T-helper 2 cell treated with Interferon-gamma antibody and Interleukin-4, amounts not matched to agents 5 μg/mL and 100 μg/mL, for 36 hours (primary cell): ENCODE measurements around the gene NUMA1.

Experiments
- DNase-seq: peaks from one replicate; pipeline ENCODE4 v3.0.0; 2021; ENCODE audit warnings: low spot score
- H3K27ac Mint-ChIP-seq: one replicate; pipeline ENCODE4 v1.8.0; 2021; ENCODE audit warnings: mild to moderate bottlenecking, mixed read lengths
- H3K27me3 Mint-ChIP-seq: one replicate; pipeline ENCODE4 v1.8.0; 2021; ENCODE audit warnings: low read depth, mixed read lengths
- H3K36me3 Mint-ChIP-seq: one replicate; pipeline ENCODE4 v1.8.0; 2021; ENCODE audit warnings: low read depth, mixed read lengths
- H3K4me1 Mint-ChIP-seq: one replicate; pipeline ENCODE4 v1.8.0; 2021; ENCODE audit warnings: low read depth, mixed read lengths
- H3K4me3 Mint-ChIP-seq: one replicate; pipeline ENCODE4 v1.8.0; 2022; ENCODE audit warnings: mild to moderate bottlenecking, moderate library complexity, mixed read lengths
- H3K9me3 Mint-ChIP-seq: one replicate; pipeline ENCODE4 v1.8.0; 2021; ENCODE audit warnings: mixed read lengths

NUMA1 gene

GRCh38 chr11:71991494-71991893 lies 88.8 kb downstream of the NUMA1 start:
- no peak overlapping the region for H3K27ac Mint-ChIP-seq
- no peak for DNase-seq
- H3K27me3 Mint-ChIP-seq, result no peaks in the 10 kb centered on the region
- peaks cover 7% of the 10 kb centered on the region for H3K36me3 Mint-ChIP-seq
- H3K9me3 Mint-ChIP-seq, result no peaks in the 10 kb centered on the region
- H3K4me1 Mint-ChIP-seq, result peaks cover 8% of the 10 kb centered on the region
- no peak overlapping the region for H3K4me3 Mint-ChIP-seq

GRCh38 chr11:71990701-71991100 lies 89.6 kb downstream of the NUMA1 start:
- Mint-ChIP-seq H3K9me3 (no peaks in the 10 kb centered on the region), H3K36me3 (peaks cover 7% of the 10 kb centered on the region), H3K27ac (no peak overlapping the region), H3K27me3 (no peaks in the 10 kb centered on the region), H3K4me3 (no peak overlapping the region), H3K4me1 (peaks cover 8% of the 10 kb centered on the region)
- DNase-seq, result no peak

GRCh38 chr11:71988050-71988449 lies 92.3 kb downstream of the NUMA1 start:
- no peak overlapping the region for H3K4me3 Mint-ChIP-seq
- no peaks in the 10 kb centered on the region for H3K27me3 Mint-ChIP-seq
- peaks cover 13% of the 10 kb centered on the region for H3K4me1 Mint-ChIP-seq
- no peaks in the 10 kb centered on the region for H3K9me3 Mint-ChIP-seq
- H3K27ac Mint-ChIP-seq, result no peak overlapping the region
- peaks cover 10% of the 10 kb centered on the region for H3K36me3 Mint-ChIP-seq
- no peak for DNase-seq

- H3K4me3 Mint-ChIP-seq, result no peak overlapping the region
- H3K27me3 Mint-ChIP-seq, result no peaks in the 10 kb centered on the region
- no peak for DNase-seq
- no peaks in the 10 kb centered on the region for H3K9me3 Mint-ChIP-seq
- no peak overlapping the region for H3K27ac Mint-ChIP-seq
- H3K4me1 Mint-ChIP-seq, result peaks cover 12% of the 10 kb centered on the region
- H3K36me3 Mint-ChIP-seq, result peaks cover 10% of the 10 kb centered on the region
These were observed 92.8 kb downstream of the NUMA1 start for GRCh38 chr11:71987521-71987920.

GRCh38 chr11:71986131-71986530 lies 94.2 kb downstream of the NUMA1 start:
- Mint-ChIP-seq H3K4me1 (peaks cover 5% of the 10 kb centered on the region), H3K36me3 (peaks cover 10% of the 10 kb centered on the region), H3K4me3 (no peak overlapping the region), H3K27me3 (no peaks in the 10 kb centered on the region), H3K27ac (no peak overlapping the region), H3K9me3 (no peaks in the 10 kb centered on the region)
- DNase-seq, result no peak

GRCh38 chr11:71979602-71980001 lies 100.7 kb downstream of the NUMA1 start:
- Mint-ChIP-seq H3K9me3 (no peaks in the 10 kb centered on the region), H3K4me3 (no peak overlapping the region), H3K4me1 (no peaks in the 10 kb centered on the region), H3K36me3 (peaks cover 9% of the 10 kb centered on the region), H3K27ac (no peak overlapping the region), H3K27me3 (no peaks in the 10 kb centered on the region)
- DNase-seq, result no peak

GRCh38 chr11:71979094-71979493 lies 101.2 kb downstream of the NUMA1 start:
- H3K4me1 Mint-ChIP-seq, result no peaks in the 10 kb centered on the region
- no peak overlapping the region for H3K4me3 Mint-ChIP-seq
- DNase-seq, result no peak
- H3K27ac Mint-ChIP-seq, result no peak overlapping the region
- peaks cover 10% of the 10 kb centered on the region for H3K36me3 Mint-ChIP-seq
- H3K27me3 Mint-ChIP-seq, result no peaks in the 10 kb centered on the region
- H3K9me3 Mint-ChIP-seq, result no peaks in the 10 kb centered on the region

GRCh38 chr11:71977743-71978418 lies 102.5 kb downstream of the NUMA1 start:
- Mint-ChIP-seq H3K27ac (no peak overlapping the region), H3K9me3 (no peaks in the 10 kb centered on the region), H3K27me3 (no peaks in the 10 kb centered on the region), H3K4me1 (no peaks in the 10 kb centered on the region), H3K4me3 (no peak overlapping the region), H3K36me3 (peaks cover 6% of the 10 kb centered on the region)
- peak; percentile 34 for DNase-seq

GRCh38 chr11:71977090-71977489 lies 103.3 kb downstream of the NUMA1 start:
- Mint-ChIP-seq H3K9me3 (no peaks in the 10 kb centered on the region), H3K4me3 (no peak overlapping the region), H3K36me3 (peaks cover 6% of the 10 kb centered on the region), H3K4me1 (no peaks in the 10 kb centered on the region), H3K27ac (no peak overlapping the region), H3K27me3 (no peaks in the 10 kb centered on the region)
- DNase-seq, result no peak

- Mint-ChIP-seq H3K27ac (no peak overlapping the region), H3K9me3 (no peaks in the 10 kb centered on the region), H3K27me3 (no peaks in the 10 kb centered on the region), H3K36me3 (peaks cover 6% of the 10 kb centered on the region), H3K4me3 (no peak overlapping the region), H3K4me1 (no peaks in the 10 kb centered on the region)
- DNase-seq, result no peak
These were observed 103.8 kb downstream of the NUMA1 start for GRCh38 chr11:71976551-71976950.

- H3K4me1 Mint-ChIP-seq, result no peaks in the 10 kb centered on the region
- no peaks in the 10 kb centered on the region for H3K9me3 Mint-ChIP-seq
- H3K27me3 Mint-ChIP-seq, result no peaks in the 10 kb centered on the region
- no peak for DNase-seq
- no peak overlapping the region for H3K27ac Mint-ChIP-seq
- no peak overlapping the region for H3K4me3 Mint-ChIP-seq
- H3K36me3 Mint-ChIP-seq, result peaks cover 13% of the 10 kb centered on the region
These were observed 108.7 kb downstream of the NUMA1 start for GRCh38 chr11:71971680-71972079.

GRCh38 chr11:71964641-71965040 lies 115.7 kb downstream of the NUMA1 start:
- H3K9me3 Mint-ChIP-seq, result no peaks in the 10 kb centered on the region
- DNase-seq, result no peak
- H3K4me1 Mint-ChIP-seq, result peaks cover 7% of the 10 kb centered on the region
- peaks cover 32% of the 10 kb centered on the region for H3K36me3 Mint-ChIP-seq
- H3K27ac Mint-ChIP-seq, result no peak overlapping the region
- no peak overlapping the region for H3K4me3 Mint-ChIP-seq
- no peaks in the 10 kb centered on the region for H3K27me3 Mint-ChIP-seq

GRCh38 chr11:71963468-71963867 lies 116.9 kb downstream of the NUMA1 start:
- Mint-ChIP-seq H3K36me3 (peaks cover 31% of the 10 kb centered on the region), H3K9me3 (no peaks in the 10 kb centered on the region), H3K27me3 (no peaks in the 10 kb centered on the region), H3K4me3 (no peak overlapping the region), H3K4me1 (peaks cover 7% of the 10 kb centered on the region), H3K27ac (no peak overlapping the region)
- DNase-seq, result no peak

- H3K9me3 Mint-ChIP-seq, result no peaks in the 10 kb centered on the region
- peaks cover 7% of the 10 kb centered on the region for H3K4me1 Mint-ChIP-seq
- peak overlapping the region; percentile 31 for H3K27ac Mint-ChIP-seq
- DNase-seq, result no peak
- H3K27me3 Mint-ChIP-seq, result no peaks in the 10 kb centered on the region
- peaks cover 28% of the 10 kb centered on the region for H3K36me3 Mint-ChIP-seq
- H3K4me3 Mint-ChIP-seq, result no peak overlapping the region
These were observed 117.8 kb downstream of the NUMA1 start for GRCh38 chr11:71962428-71963038.
